HEK293 (cell line): ENCODE results near the gene NR1I2.

Experiments
- CTCF ChIA-PET: fragments of 350-600 bp; formaldehyde crosslinking; extraction: SDS; loops from one replicate; lab custom pipeline; 2021; ENCODE audit warnings: antibody characterized with exemption; lab: Yijun Ruan, JAX
- POLR2A ChIA-PET: fragments of 300-600 bp; formaldehyde crosslinking; extraction: SDS; loops from one replicate; lab custom pipeline; 2020; ENCODE audit warnings: antibody characterized with exemption, inconsistent platforms; lab: Yijun Ruan, JAX
- H3K27ac ChIP-seq: fragments of 200-500 bp; sonication (Bioruptor generic); 2 replicates; pipeline ENCODE4 v1.5.1; 2014; ENCODE audit warnings: low read depth, low read length, control low read depth, inconsistent platforms; ENCODE audit errors: extremely low read depth
- H3K36me3 ChIP-seq, 2 experiments: fragments of 200-500 bp in 1 of 2; sonication (Bioruptor generic) in 1 of 2; 1 replicate in 1 of 2; 2 replicates in 1 of 2; pipeline ENCODE4 v1.5.1; 2014 to 2017; ENCODE audit warnings: inconsistent platforms in 2 of 2, low read length in 2 of 2; ENCODE audit not compliant: control insufficient read depth in 2 of 2, insufficient read depth in 1 of 2
- H3K4me1 ChIP-seq: fragments of 200-500 bp; sonication (Bioruptor generic); 2 replicates; pipeline ENCODE4 v1.5.1; 2014; ENCODE audit warnings: mild to moderate bottlenecking, low read length, inconsistent platforms; ENCODE audit not compliant: control insufficient read depth, insufficient read depth
- H3K4me3 ChIP-seq: 2 replicates; pipeline ENCODE4 v1.5.1; 2011; ENCODE audit warnings: low read depth, mild to moderate bottlenecking, control low read depth, low read length, moderate library complexity
- H3K9me3 ChIP-seq: fragments of 200-500 bp; sonication (Bioruptor generic); 2 replicates; pipeline ENCODE4 v1.5.1; 2014; ENCODE audit warnings: low read depth, low read length, inconsistent platforms; ENCODE audit not compliant: control insufficient read depth, insufficient read depth
- HOXD13 ChIP-seq: sonication (generic); formaldehyde crosslinking; IDR thresholded peaks from 2 replicates; pipeline ENCODE4 v1.8.0; 2022; ENCODE audit warnings: missing genetic modification reagents, borderline replicate concordance
- KLF9 ChIP-seq: fragments of 450-650 bp; formaldehyde crosslinking; IDR thresholded peaks from 2 replicates; pipeline ENCODE4 v1.5.1; 2016; ENCODE audit warnings: missing biosample characterization, missing genetic modification characterization, low read depth
- OSR2 ChIP-seq: fragments of 450-650 bp; formaldehyde crosslinking; IDR thresholded peaks from 2 replicates; pipeline ENCODE4 v1.5.1; 2016; ENCODE audit warnings: missing biosample characterization, missing genetic modification characterization
- REST ChIP-seq: fragments of 450-650 bp; formaldehyde crosslinking; IDR thresholded peaks from 2 replicates; pipeline ENCODE4 v1.5.1; 2016; ENCODE audit warnings: missing biosample characterization, missing genetic modification characterization
- SALL2 ChIP-seq: fragments of 450-650 bp; formaldehyde crosslinking; IDR thresholded peaks from 2 replicates; pipeline ENCODE4 v1.5.0; 2017; ENCODE audit warnings: missing biosample characterization, mild to moderate bottlenecking, missing genetic modification characterization, borderline replicate concordance
- SCRT2 ChIP-seq: fragments of 450-650 bp; formaldehyde crosslinking; IDR thresholded peaks from 2 replicates; pipeline ENCODE4 v1.5.1; 2016; ENCODE audit warnings: missing biosample characterization, missing genetic modification characterization
- YY1 ChIP-seq: fragments of 450-650 bp; formaldehyde crosslinking; IDR thresholded peaks from 2 replicates; pipeline ENCODE4 v1.5.1; 2018; ENCODE audit warnings: missing biosample characterization, missing genetic modification characterization
- ZBTB11 ChIP-seq: fragments of 450-650 bp; formaldehyde crosslinking; conservative IDR thresholded peaks from 2 replicates; pipeline ENCODE4 v1.5.1; 2016; ENCODE audit warnings: low read depth, missing biosample characterization, missing genetic modification characterization
- ZBTB48 ChIP-seq: fragments of 450-650 bp; formaldehyde crosslinking; IDR thresholded peaks from 2 replicates; pipeline ENCODE4 v1.5.1; 2016; ENCODE audit warnings: missing biosample characterization, missing genetic modification characterization
- ZBTB7A ChIP-seq: fragments of 450-650 bp; formaldehyde crosslinking; IDR thresholded peaks from 2 replicates; pipeline ENCODE4 v1.5.1; 2016; ENCODE audit warnings: low read depth, missing biosample characterization, missing genetic modification characterization
- ZFP3 ChIP-seq: fragments of 450-650 bp; formaldehyde crosslinking; IDR thresholded peaks from 2 replicates; pipeline ENCODE4 v1.5.1; 2016; ENCODE audit warnings: low read depth, missing biosample characterization, missing genetic modification characterization
- ZNF114 ChIP-seq: fragments of 450-650 bp; formaldehyde crosslinking; IDR thresholded peaks from 2 replicates; pipeline ENCODE4 v1.5.0; 2017; ENCODE audit warnings: missing biosample characterization, missing genetic modification characterization
- ZNF138 ChIP-seq: fragments of 450-650 bp; formaldehyde crosslinking; IDR thresholded peaks from 2 replicates; pipeline ENCODE4 v1.5.1; 2016; ENCODE audit warnings: missing biosample characterization, missing genetic modification characterization, borderline replicate concordance
- ZNF16 ChIP-seq: fragments of 450-650 bp; formaldehyde crosslinking; IDR thresholded peaks from 2 replicates; pipeline ENCODE4 v1.5.1; 2016; ENCODE audit warnings: low read depth, missing biosample characterization, missing genetic modification characterization
- ZNF19 ChIP-seq: fragments of 450-650 bp; formaldehyde crosslinking; IDR thresholded peaks from 2 replicates; pipeline ENCODE4; 2016; ENCODE audit warnings: missing biosample characterization, missing genetic modification characterization, low read depth
- ZNF26 ChIP-seq: fragments of 450-650 bp; formaldehyde crosslinking; IDR thresholded peaks from 2 replicates; pipeline ENCODE4 v1.5.1; 2016; ENCODE audit warnings: missing biosample characterization, missing genetic modification characterization
- ZNF280C ChIP-seq: fragments of 450-650 bp; formaldehyde crosslinking; IDR thresholded peaks from 2 replicates; pipeline ENCODE4 v1.5.1; 2016; ENCODE audit warnings: missing biosample characterization, missing genetic modification characterization
- ZNF311 ChIP-seq: fragments of 450-650 bp; formaldehyde crosslinking; IDR thresholded peaks from 2 replicates; pipeline ENCODE4 v1.5.1; 2017; ENCODE audit warnings: missing biosample characterization, missing genetic modification characterization, borderline replicate concordance
- ZNF624 ChIP-seq: fragments of 450-650 bp; formaldehyde crosslinking; IDR thresholded peaks from 2 replicates; pipeline ENCODE4 v1.5.1; 2017; ENCODE audit warnings: missing biosample characterization, missing genetic modification characterization
- ZNF645 ChIP-seq: fragments of 450-650 bp; formaldehyde crosslinking; IDR thresholded peaks from 2 replicates; pipeline ENCODE4; 2016; ENCODE audit warnings: missing biosample characterization, missing genetic modification characterization
- ZNF677 ChIP-seq: fragments of 450-650 bp; IDR thresholded peaks from 2 replicates; pipeline ENCODE4 v1.5.0; 2018; ENCODE audit warnings: missing biosample characterization, mild to moderate bottlenecking, missing genetic modification characterization, moderate library complexity

NR1I2 gene

GRCh38 chr3:119831022-119831421 lies 49.1 kb downstream of the NR1I2 start (continued):
- no peak for TF ChIP-seq ZBTB11 (tag by site-specific recombination)
- TF ChIP-seq ZBTB7A: no peak
- no peak for TF ChIP-seq ZNF114 (tag by site-specific recombination)
- TF ChIP-seq ZNF19 (tag by site-specific recombination): no peak

- CTCF ChIA-PET: interaction anchor here (0.6 to 1.4 kb wide), 4 partner anchors 19 to 82 kb away, joined by 3 to 7 read pairs (median 4); no protein-coding TSS in a partner anchor
Observed at GRCh38 chr3:119831941-119832371, 50.1 kb downstream of the NR1I2 start.

GRCh38 chr3:119834754-119835370 lies 53.0 kb downstream of the NR1I2 start:
- TF ChIP-seq YY1 (no peak), ZNF645 (tag by site-specific recombination) (no peak), REST (tag by site-specific recombination) (no peak), ZNF280C (tag by site-specific recombination) (no peak), ZNF138 (no peak), SCRT2 (no peak), ZNF677 (tag by site-specific recombination) (no peak), KLF9 (no peak), ZNF311 (tag by site-specific recombination) (no peak), ZNF19 (tag by site-specific recombination) (no peak), ZFP3 (tag by site-specific recombination) (no peak), SALL2 (tag by site-specific recombination) (no peak), ZBTB48 (tag by site-specific recombination) (no peak), HOXD13 (CRISPR knock-in tag) (no peak), ZNF26 (no peak), ZNF16 (no peak)
- TF ChIP-seq, all 188 proteins: peak for 0
- ChIA-PET CTCF (interaction anchor here (0.6 kb wide), 1 partner anchor 454 kb away, joined by 4 read pairs; no protein-coding TSS in a partner anchor), POLR2A (no interaction called here)
- Histone ChIP-seq H3K4me1 (no peaks in the 10 kb centered on the region), H3K27ac (no peak overlapping the region), H3K36me3 (peaks cover 0 to 3% of the 10 kb centered on the region in 2 experiments; a peak in 2 of 3 replicates), H3K9me3 (no peaks in the 10 kb centered on the region), H3K4me3 (no peak overlapping the region)

More at GRCh38 chr3:119831941-119832371, 50.1 kb downstream of the NR1I2 start:
- no peak for TF ChIP-seq ZNF624 (tag by site-specific recombination)
- peak; percentile 50; the same call in 1 of the 2 replicates for TF ChIP-seq OSR2 (tag by site-specific recombination)
- no peaks in the 10 kb centered on the region for H3K9me3 ChIP-seq
- POLR2A ChIA-PET: no interaction called here
- H3K4me3 ChIP-seq: no peak overlapping the region
- no peaks in the 10 kb centered on the region for H3K4me1 ChIP-seq
- peaks cover 0 to under 1% of the 10 kb centered on the region in 2 experiments; a peak in 1 of 3 replicates for H3K36me3 ChIP-seq
- H3K27ac ChIP-seq: no peak overlapping the region
